Measurements from ENCODE around the gene TCF7L2. TPM values are rescaled to one million over a fixed set of nuclear protein-coding genes. Genes with fewer than 3 reads are reported as not detected.

The TCF7L2 gene
- total RNA-seq, 4 donors from 2014 or later, result 4.0 to 13.2 (median 6.4) TPM

DNA sequence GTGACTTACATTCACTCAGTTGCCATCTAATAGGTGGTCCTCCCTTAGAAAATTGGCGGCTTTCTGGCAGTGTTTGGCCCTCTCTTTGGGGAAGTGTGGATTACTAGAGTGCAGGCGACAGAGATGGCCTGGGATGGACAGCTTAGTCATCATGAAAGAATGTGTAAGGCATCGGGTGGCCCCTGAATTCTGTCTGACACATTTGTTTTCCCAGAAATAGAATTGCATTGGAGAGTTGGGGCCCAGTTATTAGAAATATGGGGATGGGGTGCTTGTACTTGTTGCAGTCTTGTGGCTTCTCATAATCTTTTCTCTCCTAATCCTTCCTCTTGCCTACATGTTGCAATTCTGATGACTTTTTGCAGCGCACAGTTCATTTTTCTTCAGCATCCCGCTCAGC is 13.8 kb downstream of the TCF7L2 start:
- Histone ChIP-seq H3K27me3 (no peaks in the 10 kb centered on the region), H3K4me1 (peaks cover 0 to 47% (median 19%) of the 10 kb centered on the region in 3 donors), H3K36me3 (peaks cover 0 to 47% (median 3%) of the 10 kb centered on the region in 3 donors), H3K9me3 (no peaks in the 10 kb centered on the region), H3K27ac (no peak overlapping the region), H3K4me3 (no peak overlapping the region)
- intact Hi-C loops (cut with DNase I), result no loop called here
- 70 to 80% methylated on average over 3 to 5 of the region's 5 CpGs for WGBS, 2 donors
- no peak for DNase-seq
- TF ChIP-seq, protein P1, sequence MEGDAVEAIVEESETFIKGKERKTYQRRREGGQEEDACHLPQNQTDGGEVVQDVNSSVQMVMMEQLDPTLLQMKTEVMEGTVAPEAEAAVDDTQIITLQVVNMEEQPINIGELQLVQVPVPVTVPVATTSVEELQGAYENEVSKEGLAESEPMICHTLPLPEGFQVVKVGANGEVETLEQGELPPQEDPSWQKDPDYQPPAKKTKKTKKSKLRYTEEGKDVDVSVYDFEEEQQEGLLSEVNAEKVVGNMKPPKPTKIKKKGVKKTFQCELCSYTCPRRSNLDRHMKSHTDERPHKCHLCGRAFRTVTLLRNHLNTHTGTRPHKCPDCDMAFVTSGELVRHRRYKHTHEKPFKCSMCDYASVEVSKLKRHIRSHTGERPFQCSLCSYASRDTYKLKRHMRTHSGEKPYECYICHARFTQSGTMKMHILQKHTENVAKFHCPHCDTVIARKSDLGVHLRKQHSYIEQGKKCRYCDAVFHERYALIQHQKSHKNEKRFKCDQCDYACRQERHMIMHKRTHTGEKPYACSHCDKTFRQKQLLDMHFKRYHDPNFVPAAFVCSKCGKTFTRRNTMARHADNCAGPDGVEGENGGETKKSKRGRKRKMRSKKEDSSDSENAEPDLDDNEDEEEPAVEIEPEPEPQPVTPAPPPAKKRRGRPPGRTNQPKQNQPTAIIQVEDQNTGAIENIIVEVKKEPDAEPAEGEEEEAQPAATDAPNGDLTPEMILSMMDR (IDR thresholded peaks at IDR 0.05), result no peak
- TF ChIP-seq POLR2A (IDR thresholded peaks at IDR 0.05), result no peak

DNA sequence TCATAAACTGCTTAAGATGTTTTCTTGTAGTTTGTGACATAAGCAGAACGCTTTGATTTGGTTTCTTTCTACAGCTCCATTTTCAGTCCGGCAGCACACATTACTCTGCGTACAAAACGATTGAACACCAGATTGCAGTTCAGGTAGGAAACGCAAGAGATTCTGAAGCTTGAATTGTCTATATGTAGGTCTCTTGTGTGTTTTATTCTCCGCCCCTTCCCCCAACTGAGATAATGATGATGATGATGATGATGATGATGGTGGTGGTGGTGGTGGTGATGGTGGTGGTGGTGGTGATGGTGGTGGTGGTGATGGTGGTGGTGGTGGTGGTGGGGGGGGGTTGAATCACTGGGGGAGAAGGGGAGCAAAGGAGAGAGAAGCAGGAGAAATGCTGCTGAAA is 14.4 kb downstream of the TCF7L2 start:
- H3K4me3 ChIP-seq, result no peak overlapping the region
- peaks cover 0 to 41% (median 15%) of the 10 kb centered on the region in 3 donors for H3K4me1 ChIP-seq
- DNase-seq, result no peak
- no peak for TF ChIP-seq POLR2A (IDR thresholded peaks at IDR 0.05)
- TF ChIP-seq, protein P1 (IDR thresholded peaks at IDR 0.05), result no peak
- no peaks in the 10 kb centered on the region for H3K9me3 ChIP-seq
- 92 to 93% methylated on average over 6 of the region's 6 CpGs for WGBS, 2 donors
- H3K36me3 ChIP-seq, result peaks cover 0 to 53% (median 3%) of the 10 kb centered on the region in 3 donors
- intact Hi-C loops (cut with DNase I), result no loop called here
- H3K27ac ChIP-seq, result peak overlapping the region in 2 of 4 donors; percentile 29 to 64
- no peaks in the 10 kb centered on the region for H3K27me3 ChIP-seq

DNA sequence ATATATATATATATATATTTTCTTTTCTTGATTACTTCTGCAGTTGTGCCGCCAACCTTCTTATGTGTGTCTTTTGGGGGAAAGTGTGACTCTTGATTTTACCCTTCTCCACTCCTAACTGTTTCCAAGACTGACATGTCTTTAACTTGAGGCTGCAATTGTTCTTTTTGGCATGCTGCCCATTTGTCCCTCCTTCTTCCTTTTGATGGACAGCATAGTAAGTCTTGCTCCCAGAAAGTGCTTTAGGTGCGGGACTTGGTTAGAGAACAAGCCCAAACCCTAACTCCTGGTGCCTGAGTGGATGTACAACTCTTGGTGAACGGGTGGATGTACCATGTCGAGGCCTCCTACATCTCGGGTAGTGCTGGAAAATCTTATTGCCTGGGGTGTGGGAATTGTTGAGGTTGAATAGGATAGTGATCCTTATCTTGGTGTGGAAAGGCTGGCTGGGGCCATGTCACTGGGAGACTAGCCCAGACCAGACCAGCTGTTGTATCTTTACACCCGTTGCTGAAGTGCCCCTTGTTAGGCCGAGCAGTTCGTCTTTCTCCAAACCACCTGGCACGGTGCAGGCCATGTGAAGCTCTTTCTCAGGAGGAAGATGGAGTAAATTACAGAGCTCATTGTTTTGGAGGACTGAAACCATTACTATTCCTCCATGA is 16.3 kb downstream of the TCF7L2 start:
- Histone ChIP-seq H3K27ac (no peak overlapping the region), H3K9me3 (no peaks in the 10 kb centered on the region), H3K27me3 (no peaks in the 10 kb centered on the region), H3K4me3 (no peak overlapping the region), H3K36me3 (peaks cover 0 to 62% (median 3%) of the 10 kb centered on the region in 3 donors), H3K4me1 (peaks cover 0 to 41% (median 15%) of the 10 kb centered on the region in 3 donors)
- TF ChIP-seq, protein P1 (IDR thresholded peaks at IDR 0.05), result no peak
- TF ChIP-seq POLR2A (IDR thresholded peaks at IDR 0.05), result no peak
- no peak for DNase-seq
- WGBS, 2 donors, result 85 to 91% methylated on average over 8 to 9 of the region's 9 CpGs
- intact Hi-C loops (cut with DNase I), result no loop called here

DNA sequence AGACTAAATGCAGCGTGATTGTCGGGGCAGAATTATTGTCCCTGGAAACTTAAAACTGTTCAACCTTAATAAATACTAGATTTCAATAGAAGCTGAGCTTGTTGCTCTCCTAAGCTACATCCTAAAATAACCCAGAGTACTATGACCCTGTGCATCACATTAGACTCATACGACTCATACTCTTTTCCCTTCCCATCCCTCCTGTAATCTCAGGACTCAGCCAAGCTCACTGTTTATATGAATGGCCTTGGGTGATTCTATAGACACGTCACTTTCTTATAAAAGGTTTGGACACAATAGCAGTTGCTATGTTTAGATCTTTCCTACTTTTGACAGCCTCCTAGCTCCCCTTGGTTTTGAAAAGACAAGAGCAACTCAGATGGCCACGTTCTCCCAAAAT is 17.2 kb downstream of the TCF7L2 start:
- H3K4me3 ChIP-seq, result no peak overlapping the region
- no peak for DNase-seq
- TF ChIP-seq POLR2A (IDR thresholded peaks at IDR 0.05), result no peak
- TF ChIP-seq, protein P1 (IDR thresholded peaks at IDR 0.05), result no peak
- H3K36me3 ChIP-seq, result peaks cover 0 to 67% (median 3%) of the 10 kb centered on the region in 3 donors
- H3K4me1 ChIP-seq, result peaks cover 0 to 37% (median 15%) of the 10 kb centered on the region in 3 donors
- H3K9me3 ChIP-seq, result no peaks in the 10 kb centered on the region
- H3K27me3 ChIP-seq, result no peaks in the 10 kb centered on the region
- WGBS, 2 donors, result 67 to 68% methylated on average over 5 of the region's 5 CpGs
- no peak overlapping the region for H3K27ac ChIP-seq
- intact Hi-C loops (cut with DNase I), result no loop called here

DNA sequence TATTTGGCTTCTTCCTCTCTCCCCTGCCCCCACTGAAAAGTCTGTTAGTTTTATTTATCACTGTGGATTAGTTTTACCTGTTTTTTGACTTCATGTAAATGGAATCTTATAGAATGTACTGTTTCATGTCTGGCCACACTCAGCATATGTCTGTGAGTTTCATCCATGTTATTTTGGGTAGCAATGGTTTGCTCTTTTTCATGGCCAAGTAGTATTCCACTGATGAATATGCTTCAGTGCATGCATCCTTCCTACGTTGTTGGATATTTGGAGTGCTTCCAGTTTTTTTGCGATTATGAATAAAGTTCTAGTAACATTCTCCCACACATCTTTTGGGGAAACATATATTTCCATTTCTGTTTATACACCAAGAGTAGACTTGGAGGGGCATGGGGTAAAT is 19.1 kb downstream of the TCF7L2 start:
- WGBS, 2 donors, result 85 to 97% methylated on average over 2 of the region's 2 CpGs
- H3K4me1 ChIP-seq, result peaks cover 0 to 29% (median 9%) of the 10 kb centered on the region in 3 donors
- no peaks in the 10 kb centered on the region for H3K27me3 ChIP-seq
- TF ChIP-seq, protein P1 (IDR thresholded peaks at IDR 0.05), result no peak
- no peak for TF ChIP-seq POLR2A (IDR thresholded peaks at IDR 0.05)
- no peak overlapping the region for H3K4me3 ChIP-seq
- H3K27ac ChIP-seq, result no peak overlapping the region
- intact Hi-C loops (cut with DNase I), result no loop called here
- peaks cover 0 to 74% (median 3%) of the 10 kb centered on the region in 3 donors for H3K36me3 ChIP-seq
- DNase-seq, result no peak
- H3K9me3 ChIP-seq, result no peaks in the 10 kb centered on the region
